H9 (cell line): ENCODE data around the gene RFPL1. TPM values are rescaled to one million over a fixed set of nuclear protein-coding genes. Genes with fewer than 3 reads are reported as not detected.

Experiments used
- DNase-seq: peaks from one replicate; pipeline ENCODE4 v3.0.0-alpha.2; 2017
- H2AFZ ChIP-seq: one replicate; pipeline ENCODE4 v1.6.1; 2013; ENCODE audit warnings: mild to moderate bottlenecking, low read length, control low read depth, moderate library complexity
- H2AK5ac ChIP-seq: 2 replicates; pipeline ENCODE4 v1.6.1; 2013; ENCODE audit warnings: low read length, control low read depth, mixed read lengths; ENCODE audit not compliant: insufficient read length
- H2BK120ac ChIP-seq: one replicate; pipeline ENCODE4 v1.6.1; 2013; ENCODE audit warnings: low read depth, mild to moderate bottlenecking, low read length, control low read depth, inconsistent platforms; ENCODE audit not compliant: poor library complexity, severe bottlenecking
- H2BK12ac ChIP-seq: 2 replicates; pipeline ENCODE4 v1.6.1; 2013; ENCODE audit warnings: low read length, control low read depth, mixed read lengths, low read depth; ENCODE audit not compliant: insufficient read length
- H2BK15ac ChIP-seq: 2 replicates; pipeline ENCODE4 v1.6.1; 2013; ENCODE audit warnings: low read depth, low read length, control low read depth
- H2BK20ac ChIP-seq: one replicate; pipeline ENCODE4 v1.6.1; 2013; ENCODE audit warnings: low read depth, mild to moderate bottlenecking, low read length, control low read depth, inconsistent platforms; ENCODE audit not compliant: poor library complexity, severe bottlenecking
- H2BK5ac ChIP-seq: 2 replicates; pipeline ENCODE4 v1.6.1; 2013; ENCODE audit warnings: low read length, control low read depth, mixed read lengths; ENCODE audit not compliant: insufficient read length
- H3K14ac ChIP-seq: 2 replicates; pipeline ENCODE4 v1.6.1; 2013; ENCODE audit warnings: low read length, control low read depth; ENCODE audit not compliant: insufficient read depth
- H3K18ac ChIP-seq: 2 replicates; pipeline ENCODE4 v1.6.1; 2013; ENCODE audit warnings: low read depth, mild to moderate bottlenecking, mixed read lengths, low read length, control low read depth; ENCODE audit not compliant: insufficient read length
- H3K23ac ChIP-seq: 2 replicates; pipeline ENCODE4 v1.6.1; 2013; ENCODE audit warnings: low read length, control low read depth, mixed read lengths, low read depth; ENCODE audit not compliant: insufficient read length
- H3K23me2 ChIP-seq: 2 replicates; pipeline ENCODE4 v1.6.1; 2013; ENCODE audit warnings: low read depth, mild to moderate bottlenecking, mixed read lengths, low read length, control low read depth; ENCODE audit not compliant: insufficient read length, poor library complexity, severe bottlenecking
- H3K27ac ChIP-seq: 2 replicates; pipeline ENCODE4 v1.5.1; 2013; ENCODE audit warnings: low read length, control low read depth, mixed read lengths, low read depth; ENCODE audit not compliant: insufficient read length
- H3K27me3 ChIP-seq: 2 replicates; pipeline ENCODE4 v1.6.1; 2013; ENCODE audit warnings: low read length, control low read depth, inconsistent platforms; ENCODE audit not compliant: insufficient read depth
- H3K4ac ChIP-seq: 2 replicates; pipeline ENCODE4 v1.6.1; 2013; ENCODE audit warnings: low read depth, mild to moderate bottlenecking, control low read depth, inconsistent platforms, low read length, moderate library complexity
- H3K4me1 ChIP-seq: 2 replicates; pipeline ENCODE4 v1.6.1; 2013; ENCODE audit warnings: low read length, control low read depth, inconsistent platforms; ENCODE audit not compliant: insufficient read depth
- H3K4me2 ChIP-seq: 2 replicates; pipeline ENCODE4 v1.6.1; 2013; ENCODE audit warnings: low read length, control low read depth, mixed read lengths; ENCODE audit not compliant: insufficient read length, insufficient read depth
- H3K56ac ChIP-seq: 2 replicates; pipeline ENCODE4 v1.6.1; 2013; ENCODE audit warnings: low read depth, mild to moderate bottlenecking, mixed read lengths, low read length, control low read depth; ENCODE audit not compliant: insufficient read length
- H3K79me1 ChIP-seq: 2 replicates; pipeline ENCODE4 v1.6.1; 2013; ENCODE audit warnings: low read depth, mild to moderate bottlenecking, moderate library complexity, low read length, control low read depth, inconsistent platforms; ENCODE audit not compliant: insufficient read depth, poor library complexity, severe bottlenecking
- H3K79me2 ChIP-seq: 2 replicates; pipeline ENCODE4 v1.6.1; 2013; ENCODE audit warnings: low read length, control low read depth, inconsistent platforms; ENCODE audit not compliant: insufficient read depth
- H3K9ac ChIP-seq: 2 replicates; pipeline ENCODE4 v1.6.1; 2013; ENCODE audit warnings: low read length, control low read depth, mixed read lengths; ENCODE audit not compliant: insufficient read length; ENCODE audit errors: extremely low read depth
- H3K9me3 ChIP-seq: one replicate; pipeline ENCODE4 v1.6.1; 2013; ENCODE audit warnings: low read depth, low read length, inconsistent platforms; ENCODE audit not compliant: control insufficient read depth
- H3T11ph ChIP-seq: one replicate; pipeline ENCODE4 v1.6.1; 2013; ENCODE audit warnings: mild to moderate bottlenecking, low read length, control low read depth, inconsistent platforms
- H4K20me1 ChIP-seq: one replicate; pipeline ENCODE4 v1.6.1; 2013; ENCODE audit not compliant: control insufficient read depth, insufficient read length, insufficient read depth
- H4K5ac ChIP-seq: 2 replicates; pipeline ENCODE4 v1.6.1; 2013; ENCODE audit warnings: low read depth, mild to moderate bottlenecking, mixed read lengths, low read length, control low read depth; ENCODE audit not compliant: insufficient read length
- H4K8ac ChIP-seq: replicated peaks from 2 replicates; pipeline ENCODE4 v1.6.1; 2013; ENCODE audit warnings: low read length, control low read depth, mixed read lengths, low read depth; ENCODE audit not compliant: insufficient read length
- H4K91ac ChIP-seq: 2 replicates; pipeline ENCODE4 v1.6.1; 2013; ENCODE audit warnings: low read depth, mild to moderate bottlenecking, moderate library complexity, mixed read lengths, low read length, control low read depth; ENCODE audit not compliant: insufficient read length
- H3K27ac Mint-ChIP-seq, 3 experiments: 2 replicates in 2 of 3; 3 replicates in 1 of 3; pipeline ENCODE4 v1.8.0; 2020 to 2021; ENCODE audit warnings: mixed read lengths in 3 of 3, mild to moderate bottlenecking in 1 of 3, moderate library complexity in 1 of 3
- H3K27me3 Mint-ChIP-seq: 2 replicates; pipeline ENCODE4 v1.8.0; 2021; ENCODE audit warnings: low read depth, mild to moderate bottlenecking, moderate library complexity, mixed read lengths
- H3K36me3 Mint-ChIP-seq, 3 experiments: 2 replicates in 2 of 3; 3 replicates in 1 of 3; pipeline ENCODE4 v1.8.0; 2020 to 2021; ENCODE audit warnings: low read depth in 3 of 3, mixed read lengths in 3 of 3; ENCODE audit not compliant: insufficient read depth in 1 of 3
- H3K4me1 Mint-ChIP-seq, 2 experiments: 2 replicates each; pipeline ENCODE4 v1.8.0; 2020; ENCODE audit warnings: mixed read lengths in 2 of 2
- H3K4me3 Mint-ChIP-seq, 2 experiments: 2 replicates in 1 of 2; 3 replicates in 1 of 2; pipeline ENCODE4 v1.8.0; 2020 to 2021; ENCODE audit warnings: mild to moderate bottlenecking in 2 of 2, mixed read lengths in 2 of 2, moderate library complexity in 1 of 2
- H3K9me3 Mint-ChIP-seq, 2 experiments: 2 replicates in 1 of 2; 3 replicates in 1 of 2; pipeline ENCODE4 v1.8.0; 2020; ENCODE audit warnings: mild to moderate bottlenecking in 2 of 2, mixed read lengths in 2 of 2, moderate library complexity in 1 of 2
- WGBS: extraction: QIAGEN DNeasy Blood & Tissue Kit; methylation state at CpG from one replicate; pipeline ENCODE4 v1.1.7; 2013; ENCODE audit warnings: missing lambda C conversion rate, low lambda C conversion rate, mixed read lengths; ENCODE audit not compliant: insufficient read length; ENCODE audit errors: extremely low coverage; 5-methylcytosine and 5-hydroxymethylcytosine counted together
- total RNA-seq: library from RNA; stranded (reverse); gene quantifications from 2 replicates; pipeline ENCODE4 v1.2.1, GENCODE V29; 2021
- TF ChIP-seq, protein P1 (sequence below): fragments of 200-600 bp; sonication (generic); conservative IDR thresholded peaks from 3 replicates; pipeline ENCODE4 v1.8.0; 2021; ENCODE audit warnings: antibody characterized with exemption, mild to moderate bottlenecking

Gene RFPL1
- total RNA-seq, 1 experiment from 2014 or later: not detected

DNA sequence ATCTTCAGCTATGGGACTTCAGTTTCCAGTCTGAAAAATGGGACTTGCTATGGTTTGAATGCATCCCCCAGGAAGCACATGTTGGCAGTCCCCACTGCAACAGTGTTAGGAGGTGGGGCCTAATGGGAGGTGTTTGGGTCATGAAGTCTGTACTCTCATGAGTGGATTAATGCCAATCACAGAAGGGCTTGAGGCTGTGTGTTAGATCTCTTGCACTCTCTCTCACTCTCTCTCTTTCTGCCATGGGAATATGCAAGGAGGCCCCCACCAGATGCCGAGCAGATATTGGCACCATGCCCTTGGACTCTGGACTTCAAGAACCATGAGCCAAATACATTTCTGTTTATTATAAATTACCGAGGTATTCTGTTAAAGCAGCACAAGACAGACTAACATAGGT, 42.3 kb upstream of the RFPL1 start:
- H3K4me3 Mint-ChIP-seq: no peak overlapping the region
- no peak overlapping the region for H3K56ac ChIP-seq
- no peaks in the 10 kb centered on the region for H3K9me3 ChIP-seq
- peaks cover 2 to 5% of the 10 kb centered on the region in 2 experiments; a peak in 2 of 4 replicates for H3K4me1 Mint-ChIP-seq
- no peaks in the 10 kb centered on the region for H3K4me1 ChIP-seq
- H3T11ph ChIP-seq: no peak overlapping the region
- peaks cover 7% of the 10 kb centered on the region for H3K27me3 Mint-ChIP-seq
- no peaks in the 10 kb centered on the region for H4K20me1 ChIP-seq
- WGBS: no CpG with 5 or more reads among the region's 2 CpGs
- no peak overlapping the region for H4K5ac ChIP-seq
- H3K14ac ChIP-seq: no peak overlapping the region
- H3K79me1 ChIP-seq: no peaks in the 10 kb centered on the region
- H2BK20ac ChIP-seq: no peak overlapping the region
- H3K4ac ChIP-seq: no peak overlapping the region
- peak; percentile 6 for DNase-seq
- no peak overlapping the region for H3K4me2 ChIP-seq
- no peaks in the 10 kb centered on the region for H3K36me3 Mint-ChIP-seq
- no peaks in the 10 kb centered on the region for H3K23me2 ChIP-seq
- H4K91ac ChIP-seq: no peak overlapping the region
- H3K27me3 ChIP-seq: no peaks in the 10 kb centered on the region
- no peak overlapping the region for H3K9ac ChIP-seq
- no peak overlapping the region for H2BK5ac ChIP-seq
- H2AK5ac ChIP-seq: no peak overlapping the region
- H3K27ac Mint-ChIP-seq: no peak overlapping the region
- H3K18ac ChIP-seq: no peak overlapping the region
- no peaks in the 10 kb centered on the region for H3K79me2 ChIP-seq
- no peak overlapping the region for H2BK15ac ChIP-seq
- H2AFZ ChIP-seq: no peak overlapping the region
- H3K23ac ChIP-seq: no peak overlapping the region
- H4K8ac ChIP-seq: no peak overlapping the region
- no peak overlapping the region for H3K27ac ChIP-seq
- TF ChIP-seq, protein P1, sequence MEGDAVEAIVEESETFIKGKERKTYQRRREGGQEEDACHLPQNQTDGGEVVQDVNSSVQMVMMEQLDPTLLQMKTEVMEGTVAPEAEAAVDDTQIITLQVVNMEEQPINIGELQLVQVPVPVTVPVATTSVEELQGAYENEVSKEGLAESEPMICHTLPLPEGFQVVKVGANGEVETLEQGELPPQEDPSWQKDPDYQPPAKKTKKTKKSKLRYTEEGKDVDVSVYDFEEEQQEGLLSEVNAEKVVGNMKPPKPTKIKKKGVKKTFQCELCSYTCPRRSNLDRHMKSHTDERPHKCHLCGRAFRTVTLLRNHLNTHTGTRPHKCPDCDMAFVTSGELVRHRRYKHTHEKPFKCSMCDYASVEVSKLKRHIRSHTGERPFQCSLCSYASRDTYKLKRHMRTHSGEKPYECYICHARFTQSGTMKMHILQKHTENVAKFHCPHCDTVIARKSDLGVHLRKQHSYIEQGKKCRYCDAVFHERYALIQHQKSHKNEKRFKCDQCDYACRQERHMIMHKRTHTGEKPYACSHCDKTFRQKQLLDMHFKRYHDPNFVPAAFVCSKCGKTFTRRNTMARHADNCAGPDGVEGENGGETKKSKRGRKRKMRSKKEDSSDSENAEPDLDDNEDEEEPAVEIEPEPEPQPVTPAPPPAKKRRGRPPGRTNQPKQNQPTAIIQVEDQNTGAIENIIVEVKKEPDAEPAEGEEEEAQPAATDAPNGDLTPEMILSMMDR: no peak
- no peak overlapping the region for H2BK120ac ChIP-seq
- H2BK12ac ChIP-seq: no peak overlapping the region
- H3K9me3 Mint-ChIP-seq: no peaks in the 10 kb centered on the region
